ENCODE measurements around the gene DYNLT2.

Gene DYNLT2

GRCh38 chr6:169779896-169780295 lies 28.5 kb upstream of the DYNLT2 start:
- Histone ChIP-seq H3K4me3 (ENCODE audit: low read depth, low read length) (no peak overlapping the region), H3K4me1 (no peaks in the 10 kb centered on the region), H3K9me3 (no peaks in the 10 kb centered on the region), H3K36me3 (no peaks in the 10 kb centered on the region), H3K27me3 (no peaks in the 10 kb centered on the region)
- no peak for TF ChIP-seq CTCF (IDR thresholded peaks at IDR 0.05; ENCODE audit: low read depth, low read length)
- no peak for DNase-seq

- Histone ChIP-seq H3K9me3 (no peaks in the 10 kb centered on the region), H3K4me1 (no peaks in the 10 kb centered on the region), H3K4me3 (ENCODE audit: low read depth, low read length) (no peak overlapping the region), H3K27me3 (no peaks in the 10 kb centered on the region), H3K36me3 (no peaks in the 10 kb centered on the region)
- DNase-seq = no peak
- TF ChIP-seq CTCF (IDR thresholded peaks at IDR 0.05; ENCODE audit: low read depth, low read length) = no peak
Measured at GRCh38 chr6:169779092-169779815, 27.9 kb upstream of the DYNLT2 start.

- Histone ChIP-seq H3K27me3 (no peaks in the 10 kb centered on the region), H3K36me3 (no peaks in the 10 kb centered on the region), H3K9me3 (no peaks in the 10 kb centered on the region), H3K4me3 (ENCODE audit: low read depth, low read length) (no peak overlapping the region), H3K4me1 (no peaks in the 10 kb centered on the region)
- TF ChIP-seq CTCF (IDR thresholded peaks at IDR 0.05; ENCODE audit: low read depth, low read length) = no peak
- DNase-seq = no peak
Measured at GRCh38 chr6:169778646-169779045, 27.3 kb upstream of the DYNLT2 start.

- no peak for TF ChIP-seq CTCF (IDR thresholded peaks at IDR 0.05; ENCODE audit: low read depth, low read length)
Measured at GRCh38 chr6:169777896-169778295, 26.5 kb upstream of the DYNLT2 start.

GRCh38 chr6:169776379-169776778 lies 25.0 kb upstream of the DYNLT2 start:
- Histone ChIP-seq H3K4me3 (ENCODE audit: low read depth, low read length) (no peak overlapping the region), H3K27me3 (no peaks in the 10 kb centered on the region), H3K4me1 (no peaks in the 10 kb centered on the region), H3K9me3 (no peaks in the 10 kb centered on the region), H3K36me3 (no peaks in the 10 kb centered on the region; the same call in 1 of the 2 replicates)
- DNase-seq = no peak
- TF ChIP-seq CTCF (IDR thresholded peaks at IDR 0.05; ENCODE audit: low read depth, low read length) = no peak

More at GRCh38 chr6:169777896-169778295, 26.5 kb upstream of the DYNLT2 start:
- no peak for DNase-seq
- Histone ChIP-seq H3K36me3 (no peaks in the 10 kb centered on the region), H3K4me3 (ENCODE audit: low read depth, low read length) (no peak overlapping the region), H3K9me3 (no peaks in the 10 kb centered on the region), H3K4me1 (no peaks in the 10 kb centered on the region), H3K27me3 (no peaks in the 10 kb centered on the region)

- no peak for DNase-seq
- no peaks in the 10 kb centered on the region for H3K4me1 ChIP-seq
- no peaks in the 10 kb centered on the region for H3K9me3 ChIP-seq
- H3K36me3 ChIP-seq = no peaks in the 10 kb centered on the region; the same call in 1 of the 2 replicates
- no peaks in the 10 kb centered on the region for H3K27me3 ChIP-seq
- TF ChIP-seq CTCF (IDR thresholded peaks at IDR 0.05; ENCODE audit: low read depth, low read length) = no peak
- no peak overlapping the region for H3K4me3 ChIP-seq (ENCODE audit: low read depth, low read length)
Measured at GRCh38 chr6:169775321-169775720, 23.9 kb upstream of the DYNLT2 start.
